ENCODE data around the gene GUCA1A.
"Not testable (repeated sequence)": the region's sequence is repeated elsewhere in the genome, so short reads cannot be mapped to it uniquely, and the experiment has no call there.

Gene GUCA1A

GRCh38 chr6:42142118-42142835, 30.9 kb upstream of the GUCA1A start, which contains the start of gene C6orf132:
Gene C6orf132, minus strand, starts transcription at chr6:42142620. Its CDS starts 176 bp downstream, at chr6:42142444.
- in situ Hi-C loops (cut with HindIII; ENCODE audit: low sequenced_read_pairs): no loop called here
- no peak for DNase-seq (ENCODE audit: low read depth)
- peak within 1 kb of the TSS; percentile 50 for H3K4me3 ChIP-seq (ENCODE audit: low read depth, low read length)
- TF ChIP-seq CTCF (IDR thresholded peaks at IDR 0.05; ENCODE audit: low read depth, low read length, missing control alignments): no peak

- no peak overlapping the region for H3K4me3 ChIP-seq (ENCODE audit: low read depth, low read length)
- no peak for DNase-seq (ENCODE audit: low read depth)
- no peak for TF ChIP-seq CTCF (IDR thresholded peaks at IDR 0.05; ENCODE audit: low read depth, low read length, missing control alignments)
- in situ Hi-C loops (cut with HindIII; ENCODE audit: low sequenced_read_pairs): no loop called here
Observed at GRCh38 chr6:42147138-42147562, 26.0 kb upstream of the GUCA1A start.

GRCh38 chr6:42148058-42148457, 25.1 kb upstream of the GUCA1A start:
- no peak overlapping the region for H3K4me3 ChIP-seq (ENCODE audit: low read depth, low read length)
- no peak for TF ChIP-seq CTCF (IDR thresholded peaks at IDR 0.05; ENCODE audit: low read depth, low read length, missing control alignments)
- in situ Hi-C loops (cut with HindIII; ENCODE audit: low sequenced_read_pairs): no loop called here
- DNase-seq (ENCODE audit: low read depth): no peak

- in situ Hi-C loops (cut with HindIII; ENCODE audit: low sequenced_read_pairs): no loop called here
- no peak for DNase-seq (ENCODE audit: low read depth)
- no peak for TF ChIP-seq CTCF (IDR thresholded peaks at IDR 0.05; ENCODE audit: low read depth, low read length, missing control alignments)
- H3K4me3 ChIP-seq (ENCODE audit: low read depth, low read length): no peak overlapping the region
Observed at GRCh38 chr6:42150254-42150653, 22.9 kb upstream of the GUCA1A start.

- in situ Hi-C loops (cut with HindIII; ENCODE audit: low sequenced_read_pairs): no loop called here
- TF ChIP-seq CTCF (IDR thresholded peaks at IDR 0.05; ENCODE audit: low read depth, low read length, missing control alignments): no peak
- DNase-seq (ENCODE audit: low read depth): no peak
- H3K4me3 ChIP-seq (ENCODE audit: low read depth, low read length): no peak overlapping the region
Observed at GRCh38 chr6:42152024-42152423, 21.1 kb upstream of the GUCA1A start.

GRCh38 chr6:42152528-42153213, 20.5 kb upstream of the GUCA1A start:
- H3K4me3 ChIP-seq (ENCODE audit: low read depth, low read length); in situ Hi-C loops (cut with HindIII; ENCODE audit: low sequenced_read_pairs); DNase-seq (ENCODE audit: low read depth): not testable (repeated sequence)

- no peak overlapping the region for H3K4me3 ChIP-seq (ENCODE audit: low read depth, low read length)
- no peak for TF ChIP-seq CTCF (IDR thresholded peaks at IDR 0.05; ENCODE audit: low read depth, low read length, missing control alignments)
- in situ Hi-C loops (cut with HindIII; ENCODE audit: low sequenced_read_pairs): no loop called here
- no peak for DNase-seq (ENCODE audit: low read depth)
Observed at GRCh38 chr6:42153921-42154320, 19.2 kb upstream of the GUCA1A start.

Data from astrocyte of the cerebellum (primary cell).